SK-N-SH (cell line): ENCODE results near the gene PUM1.

ENCODE experiments used
- GABPA ChIP-seq: IDR thresholded peaks from 2 replicates; pipeline ENCODE4 v1.4.0; 2012; ENCODE audit warnings: low read depth, mild to moderate bottlenecking
- TF ChIP-seq, protein P1 (sequence below): IDR thresholded peaks from 2 replicates; pipeline ENCODE4 v1.6.1; 2012; ENCODE audit warnings: mild to moderate bottlenecking, low read depth, low read length, moderate library complexity

GRCh38 chr1:30988045-30988444 is 77.5 kb downstream of the PUM1 start:
- TF ChIP-seq, protein P1, sequence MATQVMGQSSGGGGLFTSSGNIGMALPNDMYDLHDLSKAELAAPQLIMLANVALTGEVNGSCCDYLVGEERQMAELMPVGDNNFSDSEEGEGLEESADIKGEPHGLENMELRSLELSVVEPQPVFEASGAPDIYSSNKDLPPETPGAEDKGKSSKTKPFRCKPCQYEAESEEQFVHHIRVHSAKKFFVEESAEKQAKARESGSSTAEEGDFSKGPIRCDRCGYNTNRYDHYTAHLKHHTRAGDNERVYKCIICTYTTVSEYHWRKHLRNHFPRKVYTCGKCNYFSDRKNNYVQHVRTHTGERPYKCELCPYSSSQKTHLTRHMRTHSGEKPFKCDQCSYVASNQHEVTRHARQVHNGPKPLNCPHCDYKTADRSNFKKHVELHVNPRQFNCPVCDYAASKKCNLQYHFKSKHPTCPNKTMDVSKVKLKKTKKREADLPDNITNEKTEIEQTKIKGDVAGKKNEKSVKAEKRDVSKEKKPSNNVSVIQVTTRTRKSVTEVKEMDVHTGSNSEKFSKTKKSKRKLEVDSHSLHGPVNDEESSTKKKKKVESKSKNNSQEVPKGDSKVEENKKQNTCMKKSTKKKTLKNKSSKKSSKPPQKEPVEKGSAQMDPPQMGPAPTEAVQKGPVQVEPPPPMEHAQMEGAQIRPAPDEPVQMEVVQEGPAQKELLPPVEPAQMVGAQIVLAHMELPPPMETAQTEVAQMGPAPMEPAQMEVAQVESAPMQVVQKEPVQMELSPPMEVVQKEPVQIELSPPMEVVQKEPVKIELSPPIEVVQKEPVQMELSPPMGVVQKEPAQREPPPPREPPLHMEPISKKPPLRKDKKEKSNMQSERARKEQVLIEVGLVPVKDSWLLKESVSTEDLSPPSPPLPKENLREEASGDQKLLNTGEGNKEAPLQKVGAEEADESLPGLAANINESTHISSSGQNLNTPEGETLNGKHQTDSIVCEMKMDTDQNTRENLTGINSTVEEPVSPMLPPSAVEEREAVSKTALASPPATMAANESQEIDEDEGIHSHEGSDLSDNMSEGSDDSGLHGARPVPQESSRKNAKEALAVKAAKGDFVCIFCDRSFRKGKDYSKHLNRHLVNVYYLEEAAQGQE = no peak
- no peak for TF ChIP-seq GABPA
